ENCODE data around the gene PON1. TPM values are rescaled to one million over a fixed set of nuclear protein-coding genes. Genes with fewer than 3 reads are reported as not detected.

PON1 gene
- total and polyA plus RNA-seq, 2 experiments from 2014 or later = 0.69 to 1.2 TPM

DNA sequence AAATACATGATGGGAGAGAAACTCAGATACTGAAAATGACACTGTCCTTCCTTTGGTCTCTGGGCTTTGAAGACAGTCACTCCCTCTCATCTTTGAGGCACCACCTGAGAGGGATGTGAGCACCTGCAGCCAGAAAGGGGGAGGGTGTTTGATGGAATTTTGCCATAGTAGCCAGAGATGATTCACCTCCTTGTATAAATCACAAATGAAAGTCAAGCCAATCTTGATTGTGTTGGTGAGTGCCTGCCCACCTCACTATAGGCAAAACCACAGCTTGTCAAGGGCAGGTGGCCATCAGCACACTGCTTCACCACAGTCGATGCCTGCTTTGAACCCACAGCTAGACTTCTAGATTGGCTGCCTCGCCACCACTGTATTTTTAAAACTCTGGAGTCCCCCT, 48.2 kb downstream of the PON1 start (continued):
- TF ChIP-seq, protein P1, sequence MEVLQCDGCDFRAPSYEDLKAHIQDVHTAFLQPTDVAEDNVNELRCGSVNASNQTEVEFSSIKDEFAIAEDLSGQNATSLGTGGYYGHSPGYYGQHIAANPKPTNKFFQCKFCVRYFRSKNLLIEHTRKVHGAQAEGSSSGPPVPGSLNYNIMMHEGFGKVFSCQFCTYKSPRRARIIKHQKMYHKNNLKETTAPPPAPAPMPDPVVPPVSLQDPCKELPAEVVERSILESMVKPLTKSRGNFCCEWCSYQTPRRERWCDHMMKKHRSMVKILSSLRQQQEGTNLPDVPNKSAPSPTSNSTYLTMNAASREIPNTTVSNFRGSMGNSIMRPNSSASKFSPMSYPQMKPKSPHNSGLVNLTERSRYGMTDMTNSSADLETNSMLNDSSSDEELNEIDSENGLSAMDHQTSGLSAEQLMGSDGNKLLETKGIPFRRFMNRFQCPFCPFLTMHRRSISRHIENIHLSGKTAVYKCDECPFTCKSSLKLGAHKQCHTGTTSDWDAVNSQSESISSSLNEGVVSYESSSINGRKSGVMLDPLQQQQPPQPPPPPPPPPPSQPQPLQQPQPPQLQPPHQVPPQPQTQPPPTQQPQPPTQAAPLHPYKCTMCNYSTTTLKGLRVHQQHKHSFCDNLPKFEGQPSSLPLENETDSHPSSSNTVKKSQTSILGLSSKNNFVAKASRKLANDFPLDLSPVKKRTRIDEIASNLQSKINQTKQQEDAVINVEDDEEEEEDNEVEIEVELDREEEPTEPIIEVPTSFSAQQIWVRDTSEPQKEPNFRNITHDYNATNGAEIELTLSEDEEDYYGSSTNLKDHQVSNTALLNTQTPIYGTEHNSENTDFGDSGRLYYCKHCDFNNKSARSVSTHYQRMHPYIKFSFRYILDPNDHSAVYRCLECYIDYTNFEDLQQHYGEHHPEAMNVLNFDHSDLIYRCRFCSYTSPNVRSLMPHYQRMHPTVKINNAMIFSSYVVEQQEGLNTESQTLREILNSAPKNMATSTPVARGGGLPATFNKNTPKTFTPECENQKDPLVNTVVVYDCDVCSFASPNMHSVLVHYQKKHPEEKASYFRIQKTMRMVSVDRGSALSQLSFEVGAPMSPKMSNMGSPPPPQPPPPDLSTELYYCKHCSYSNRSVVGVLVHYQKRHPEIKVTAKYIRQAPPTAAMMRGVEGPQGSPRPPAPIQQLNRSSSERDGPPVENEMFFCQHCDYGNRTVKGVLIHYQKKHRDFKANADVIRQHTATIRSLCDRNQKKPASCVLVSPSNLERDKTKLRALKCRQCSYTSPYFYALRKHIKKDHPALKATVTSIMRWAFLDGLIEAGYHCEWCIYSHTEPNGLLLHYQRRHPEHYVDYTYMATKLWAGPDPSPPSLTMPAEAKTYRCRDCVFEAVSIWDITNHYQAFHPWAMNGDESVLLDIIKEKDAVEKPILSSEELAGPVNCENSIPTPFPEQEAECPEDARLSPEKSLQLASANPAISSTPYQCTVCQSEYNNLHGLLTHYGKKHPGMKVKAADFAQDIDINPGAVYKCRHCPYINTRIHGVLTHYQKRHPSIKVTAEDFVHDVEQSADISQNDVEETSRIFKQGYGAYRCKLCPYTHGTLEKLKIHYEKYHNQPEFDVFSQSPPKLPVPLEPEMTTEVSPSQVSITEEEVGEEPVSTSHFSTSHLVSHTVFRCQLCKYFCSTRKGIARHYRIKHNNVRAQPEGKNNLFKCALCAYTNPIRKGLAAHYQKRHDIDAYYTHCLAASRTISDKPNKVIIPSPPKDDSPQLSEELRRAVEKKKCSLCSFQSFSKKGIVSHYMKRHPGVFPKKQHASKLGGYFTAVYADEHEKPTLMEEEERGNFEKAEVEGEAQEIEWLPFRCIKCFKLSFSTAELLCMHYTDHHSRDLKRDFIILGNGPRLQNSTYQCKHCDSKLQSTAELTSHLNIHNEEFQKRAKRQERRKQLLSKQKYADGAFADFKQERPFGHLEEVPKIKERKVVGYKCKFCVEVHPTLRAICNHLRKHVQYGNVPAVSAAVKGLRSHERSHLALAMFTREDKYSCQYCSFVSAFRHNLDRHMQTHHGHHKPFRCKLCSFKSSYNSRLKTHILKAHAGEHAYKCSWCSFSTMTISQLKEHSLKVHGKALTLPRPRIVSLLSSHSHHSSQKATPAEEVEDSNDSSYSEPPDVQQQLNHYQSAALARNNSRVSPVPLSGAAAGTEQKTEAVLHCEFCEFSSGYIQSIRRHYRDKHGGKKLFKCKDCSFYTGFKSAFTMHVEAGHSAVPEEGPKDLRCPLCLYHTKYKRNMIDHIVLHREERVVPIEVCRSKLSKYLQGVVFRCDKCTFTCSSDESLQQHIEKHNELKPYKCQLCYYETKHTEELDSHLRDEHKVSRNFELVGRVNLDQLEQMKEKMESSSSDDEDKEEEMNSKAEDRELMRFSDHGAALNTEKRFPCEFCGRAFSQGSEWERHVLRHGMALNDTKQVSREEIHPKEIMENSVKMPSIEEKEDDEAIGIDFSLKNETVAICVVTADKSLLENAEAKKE (CRISPR knock-in tag; IDR thresholded peaks at IDR 0.05) = no peak

DNA sequence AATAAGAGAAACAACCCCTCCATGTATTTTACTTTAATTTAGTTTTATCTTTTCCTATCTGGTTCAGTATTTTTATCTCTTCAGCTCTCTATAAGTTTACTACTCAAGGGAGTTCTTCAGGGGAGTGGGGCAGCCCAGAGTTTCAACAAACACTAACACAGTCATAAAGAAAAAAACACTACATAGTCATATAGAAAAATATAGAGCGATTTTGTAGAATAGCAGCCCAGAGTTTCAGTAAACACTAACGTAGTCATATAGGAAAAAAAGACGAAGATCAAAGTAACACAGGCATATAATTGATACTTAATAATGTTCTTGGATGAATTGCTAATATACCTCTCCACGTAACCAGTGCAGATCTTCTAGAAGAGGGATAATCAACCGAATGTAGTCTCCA, 54.7 kb downstream of the PON1 start:
- no peak overlapping the region for H3K27ac ChIP-seq (ENCODE audit: low read depth)
- Mint-ChIP-seq H3K9me3 (no peaks in the 10 kb centered on the region), H3K27me3 (ENCODE audit: insufficient read depth, low read depth, poor library complexity) (no peaks in the 10 kb centered on the region), H3K36me3 (ENCODE audit: low read depth) (no peaks in the 10 kb centered on the region), H3K27ac (no peak overlapping the region), H3K4me1 (peaks cover 17% of the 10 kb centered on the region; the same call in 2 of the 3 replicates), H3K4me3 (no peak overlapping the region)
- H3K27me3 ChIP-seq (ENCODE audit: insufficient read depth) = no peaks in the 10 kb centered on the region
- ATAC-seq (no peak), DNase-seq (ENCODE audit: low spot score) (no peak)
- no peaks in the 10 kb centered on the region for H3K79me2 ChIP-seq (replicated peaks; ENCODE audit: insufficient read depth)
- no peaks in the 10 kb centered on the region for H3K9me2 ChIP-seq (ENCODE audit: insufficient read depth)
- no peaks in the 10 kb centered on the region for H3F3A ChIP-seq (replicated peaks; ENCODE audit: low read depth)
- no peaks in the 10 kb centered on the region for H3K36me3 ChIP-seq (ENCODE audit: insufficient read depth)
- H3K4me3 ChIP-seq = no peak overlapping the region
- H3K4me2 ChIP-seq = no peak overlapping the region
- peaks cover 4% of the 10 kb centered on the region; the same call in 1 of the 2 replicates for H3K4me1 ChIP-seq (ENCODE audit: insufficient read depth)
- H4K20me1 ChIP-seq (replicated peaks; ENCODE audit: insufficient read depth) = no peaks in the 10 kb centered on the region
- H2AFZ ChIP-seq = no peak overlapping the region
- TF ChIP-seq, protein P2, sequence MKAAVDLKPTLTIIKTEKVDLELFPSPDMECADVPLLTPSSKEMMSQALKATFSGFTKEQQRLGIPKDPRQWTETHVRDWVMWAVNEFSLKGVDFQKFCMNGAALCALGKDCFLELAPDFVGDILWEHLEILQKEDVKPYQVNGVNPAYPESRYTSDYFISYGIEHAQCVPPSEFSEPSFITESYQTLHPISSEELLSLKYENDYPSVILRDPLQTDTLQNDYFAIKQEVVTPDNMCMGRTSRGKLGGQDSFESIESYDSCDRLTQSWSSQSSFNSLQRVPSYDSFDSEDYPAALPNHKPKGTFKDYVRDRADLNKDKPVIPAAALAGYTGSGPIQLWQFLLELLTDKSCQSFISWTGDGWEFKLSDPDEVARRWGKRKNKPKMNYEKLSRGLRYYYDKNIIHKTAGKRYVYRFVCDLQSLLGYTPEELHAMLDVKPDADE (IDR thresholded peaks at IDR 0.05) = no peak
- TF ChIP-seq STAT1 (IDR thresholded peaks at IDR 0.05; ENCODE audit: unreplicated experiment) (no peak), EZH2phosphoT487 (IDR thresholded peaks at IDR 0.05; ENCODE audit: unreplicated experiment) (no peak), ZNF114 (CRISPR knock-in tag; IDR thresholded peaks at IDR 0.05) (no peak), EZH2 (IDR thresholded peaks at IDR 0.05; ENCODE audit: low read depth, unreplicated experiment) (no peak), CREB1 (CRISPR knock-in tag; IDR thresholded peaks at IDR 0.05; ENCODE audit: low read depth) (no peak)
- TF ChIP-seq, protein P1 (CRISPR knock-in tag; IDR thresholded peaks at IDR 0.05) = no peak
